ENCODE results near the gene NDRG4.

DNA sequence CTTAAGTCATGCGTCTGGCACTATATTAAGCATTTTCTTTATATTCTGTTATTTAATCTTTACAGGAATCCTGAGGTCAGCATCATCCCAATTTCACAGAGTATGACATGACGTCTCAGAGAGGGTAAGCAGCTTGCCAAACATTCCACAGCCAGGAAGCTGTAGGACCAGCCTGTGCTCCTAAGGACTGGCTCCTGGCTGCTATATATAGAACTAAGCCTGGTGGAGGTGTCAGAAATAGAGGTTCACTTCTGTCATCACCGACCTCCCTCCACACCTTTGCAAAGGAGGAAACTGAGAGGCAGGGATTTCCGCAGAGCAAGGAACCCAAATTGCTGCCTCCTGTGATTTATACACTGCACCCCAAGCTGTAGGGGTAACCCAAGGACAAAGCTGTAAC, 37.9 kb upstream of the NDRG4 start:
- no peak for TF ChIP-seq STAT5B (CRISPR knock-in tag; IDR thresholded peaks at IDR 0.05)
- TF ChIP-seq, protein P1, sequence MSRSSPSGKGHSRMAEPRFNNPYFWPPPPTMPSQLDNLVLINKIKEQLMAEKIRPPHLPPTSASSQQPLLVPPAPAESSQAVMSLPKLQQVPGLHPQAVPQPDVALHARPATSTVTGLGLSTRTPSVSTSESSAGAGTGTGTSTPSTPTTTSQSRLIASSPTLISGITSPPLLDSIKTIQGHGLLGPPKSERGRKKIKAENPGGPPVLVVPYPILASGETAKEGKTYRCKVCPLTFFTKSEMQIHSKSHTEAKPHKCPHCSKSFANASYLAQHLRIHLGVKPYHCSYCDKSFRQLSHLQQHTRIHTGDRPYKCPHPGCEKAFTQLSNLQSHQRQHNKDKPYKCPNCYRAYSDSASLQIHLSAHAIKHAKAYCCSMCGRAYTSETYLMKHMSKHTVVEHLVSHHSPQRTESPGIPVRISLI (CRISPR knock-in tag; IDR thresholded peaks at IDR 0.05; ENCODE audit: borderline replicate concordance) = no peak
- TF ChIP-seq TCF7 (IDR thresholded peaks at IDR 0.05; ENCODE audit: low read depth) = no peak
